Natural killer cell (primary cell): ENCODE measurements around the gene ADCY6. TPM values are rescaled to one million over a fixed set of nuclear protein-coding genes. Genes with fewer than 3 reads are reported as not detected.

Experiments
- ATAC-seq, 3 donors: fragments of 150-1000 bp in 2 of 3; fragments of 200-7000 bp in 1 of 3; cut with Tn5 transposase; 1 replicate in 1 of 3; 2 replicates in 2 of 3; pipeline ENCODE4 v1.10.0; 2021; ENCODE audit warnings: mild to moderate bottlenecking in 2 of 3, moderate library complexity in 2 of 3
- DNase-seq, 2 donors: peaks; one replicate each; pipeline versions ENCODE4 v3.0.0 to v3.0.0-alpha.2; 2013 to 2021; ENCODE audit warnings: mixed read lengths in 1 of 2
- H3K27ac ChIP-seq: one replicate; pipeline ENCODE4 v1.5.1; 2013; ENCODE audit warnings: mild to moderate bottlenecking, low read length
- H3K27me3 ChIP-seq: one replicate; pipeline ENCODE4 v1.6.1; 2013; ENCODE audit warnings: low read length; ENCODE audit not compliant: control insufficient read depth, insufficient read depth
- H3K36me3 ChIP-seq: one replicate; pipeline ENCODE4 v1.6.1; 2013; ENCODE audit warnings: low read length; ENCODE audit not compliant: control insufficient read depth, insufficient read depth
- H3K4me1 ChIP-seq: one replicate; pipeline ENCODE4 v1.6.1; 2013; ENCODE audit warnings: low read length; ENCODE audit not compliant: control insufficient read depth, insufficient read depth
- H3K4me3 ChIP-seq: one replicate; pipeline ENCODE4 v1.5.1; 2013; ENCODE audit warnings: low read length
- H3K9me3 ChIP-seq: one replicate; pipeline ENCODE4 v1.6.1; 2013; ENCODE audit warnings: low read length; ENCODE audit not compliant: control insufficient read depth, insufficient read depth
- H3K27ac Mint-ChIP-seq, 2 donors: one replicate each; pipeline ENCODE4 v1.8.0; 2022; ENCODE audit warnings: mild to moderate bottlenecking in 2 of 2, mixed read lengths in 2 of 2, moderate library complexity in 1 of 2
- H3K27me3 Mint-ChIP-seq, 2 donors: one replicate each; pipeline ENCODE4 v1.8.0; 2022; ENCODE audit warnings: low read depth in 2 of 2, mixed read lengths in 2 of 2
- H3K36me3 Mint-ChIP-seq: one replicate; pipeline ENCODE4 v1.8.0; 2022; ENCODE audit warnings: mixed read lengths
- H3K4me1 Mint-ChIP-seq, 2 donors: one replicate each; pipeline ENCODE4 v1.8.0; 2022; ENCODE audit warnings: mixed read lengths in 2 of 2
- H3K4me3 Mint-ChIP-seq: one replicate; pipeline ENCODE4 v1.8.0; 2022; ENCODE audit warnings: mild to moderate bottlenecking, moderate library complexity, mixed read lengths
- H3K9me3 Mint-ChIP-seq, 2 donors: one replicate each; pipeline ENCODE4 v1.8.0; 2022; ENCODE audit warnings: mixed read lengths in 2 of 2
- CTCF ChIP-seq: fragments of 200-600 bp; IDR thresholded peaks from one replicate; pipeline ENCODE4 v1.8.0; 2022; ENCODE audit warnings: antibody characterized with exemption
- WGBS: methylation state at CpG from one replicate; pipeline ENCODE4 v1.1.7; 2013; ENCODE audit warnings: missing lambda C conversion rate; ENCODE audit not compliant: insufficient coverage; 5-methylcytosine and 5-hydroxymethylcytosine counted together
- intact Hi-C: fragments of 100-400 bp; cut with micrococcal nuclease; formaldehyde crosslinking; loops from one replicate; pipeline ENCODE4 v1.14.2; 2022
- total RNA-seq, 4 donors: library from RNA; stranded (reverse); fragments of 120-200 nt in 1 of 4; gene quantifications; one replicate each; pipeline versions ENCODE4 v1.2.3 to v1.2.4, GENCODE V29; 2013 to 2022

Gene ADCY6
- total RNA-seq, 3 donors from 2014 or later (not counting 1 experiment from before 2014, with no cell fraction given) = 0.20 to 1.1 (median 0.31) TPM

- intact Hi-C loops = no loop called here
- DNase-seq (no peak), ATAC-seq (no peak)
- Mint-ChIP-seq H3K9me3 (no peaks in the 10 kb centered on the region), H3K4me3 (no peak overlapping the region), H3K27ac (no peak overlapping the region), H3K27me3 (no peaks in the 10 kb centered on the region), H3K4me1 (peaks cover 0 to 15% of the 10 kb centered on the region in 2 donors), H3K36me3 (peaks cover 15% of the 10 kb centered on the region)
- TF ChIP-seq CTCF = no peak
- Histone ChIP-seq H3K27ac (no peak overlapping the region), H3K4me1 (no peaks in the 10 kb centered on the region), H3K36me3 (peaks cover 44% of the 10 kb centered on the region), H3K9me3 (no peaks in the 10 kb centered on the region), H3K4me3 (no peak overlapping the region), H3K27me3 (no peaks in the 10 kb centered on the region)
- 96% methylated on average over 17 of the region's 17 CpGs for WGBS
These were observed 38.7 kb upstream of the ADCY6 start for GRCh38 chr12:48827513-48828096.

DNA sequence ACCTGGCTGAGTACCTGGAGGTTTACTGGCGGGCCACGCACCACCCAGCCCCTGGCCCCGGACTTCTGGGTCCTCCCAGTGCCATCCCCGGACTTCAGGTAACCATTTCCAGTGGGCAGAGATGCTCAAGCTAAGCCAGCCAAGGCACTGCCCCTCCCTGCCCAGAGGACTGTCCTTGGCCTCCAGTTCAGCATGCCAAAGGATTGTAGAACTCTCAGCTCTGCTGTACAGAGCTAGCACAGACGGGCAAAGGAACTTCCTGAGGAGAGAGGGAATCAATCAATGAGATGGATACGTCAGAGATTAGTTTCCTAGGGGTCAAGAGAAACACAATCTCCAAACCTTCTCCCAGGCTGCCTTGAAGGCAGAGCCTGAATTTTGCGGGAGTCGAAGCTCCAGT is 38.1 kb upstream of the ADCY6 start:
- H3K27me3 ChIP-seq = no peaks in the 10 kb centered on the region
- peaks cover 0 to 15% of the 10 kb centered on the region in 2 donors for H3K4me1 Mint-ChIP-seq
- H3K27me3 Mint-ChIP-seq = peaks cover 0 to 6% of the 10 kb centered on the region in 2 donors
- ATAC-seq = no peak
- H3K9me3 ChIP-seq = no peaks in the 10 kb centered on the region
- H3K4me1 ChIP-seq = no peaks in the 10 kb centered on the region
- no peak overlapping the region for H3K4me3 ChIP-seq
- WGBS = 97% methylated on average over 8 of the region's 8 CpGs
- no peak overlapping the region for H3K27ac ChIP-seq
- no peak for DNase-seq
- no peak overlapping the region for H3K27ac Mint-ChIP-seq
- H3K4me3 Mint-ChIP-seq = no peak overlapping the region
- H3K36me3 ChIP-seq = peaks cover 38% of the 10 kb centered on the region
- H3K36me3 Mint-ChIP-seq = peaks cover 9% of the 10 kb centered on the region
- H3K9me3 Mint-ChIP-seq = no peaks in the 10 kb centered on the region
- intact Hi-C loops = no loop called here
- no peak for TF ChIP-seq CTCF

- 90% methylated on average over 15 of the region's 15 CpGs for WGBS
- no peak for TF ChIP-seq CTCF
- ATAC-seq (no peak), DNase-seq (no peak)
- H3K9me3 Mint-ChIP-seq = no peaks in the 10 kb centered on the region
- Histone ChIP-seq H3K4me1 (no peaks in the 10 kb centered on the region), H3K4me3 (no peak overlapping the region), H3K27ac (no peak overlapping the region), H3K36me3 (peaks cover 31% of the 10 kb centered on the region), H3K9me3 (no peaks in the 10 kb centered on the region), H3K27me3 (no peaks in the 10 kb centered on the region)
- peaks cover 5% of the 10 kb centered on the region for H3K36me3 Mint-ChIP-seq
- H3K27me3 Mint-ChIP-seq = peaks cover 0 to 7% of the 10 kb centered on the region in 2 donors
- H3K4me3 Mint-ChIP-seq = no peak overlapping the region
- peak overlapping the region in 1 of 2 donors; percentile 21 for H3K27ac Mint-ChIP-seq
- intact Hi-C loops = no loop called here
- peaks cover 0 to 15% of the 10 kb centered on the region in 2 donors for H3K4me1 Mint-ChIP-seq
These were observed 37.4 kb upstream of the ADCY6 start for GRCh38 chr12:48826209-48826855.
